ENCODE data around the gene ESF1.

Gene ESF1

DNA sequence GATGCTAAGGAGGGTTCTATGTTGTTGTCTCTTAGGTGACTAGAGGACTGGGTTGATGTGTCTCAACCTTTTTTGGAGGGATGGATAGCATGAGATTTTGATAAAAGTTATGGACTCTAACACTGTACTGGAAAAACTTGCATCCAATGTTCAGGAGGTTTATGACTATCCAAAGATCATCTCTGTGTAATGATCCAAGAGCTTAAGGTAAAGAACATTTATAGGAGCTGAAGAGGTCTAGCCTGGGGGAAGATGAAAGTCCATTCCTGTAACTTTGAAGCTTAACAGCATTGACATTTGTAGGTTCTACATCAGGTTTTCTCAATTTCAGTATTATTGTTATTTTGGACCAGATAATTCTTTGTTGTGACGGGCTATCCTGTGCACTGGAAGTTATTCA lies 48.9 kb downstream of the ESF1 start:
- TF ChIP-seq, protein P1, sequence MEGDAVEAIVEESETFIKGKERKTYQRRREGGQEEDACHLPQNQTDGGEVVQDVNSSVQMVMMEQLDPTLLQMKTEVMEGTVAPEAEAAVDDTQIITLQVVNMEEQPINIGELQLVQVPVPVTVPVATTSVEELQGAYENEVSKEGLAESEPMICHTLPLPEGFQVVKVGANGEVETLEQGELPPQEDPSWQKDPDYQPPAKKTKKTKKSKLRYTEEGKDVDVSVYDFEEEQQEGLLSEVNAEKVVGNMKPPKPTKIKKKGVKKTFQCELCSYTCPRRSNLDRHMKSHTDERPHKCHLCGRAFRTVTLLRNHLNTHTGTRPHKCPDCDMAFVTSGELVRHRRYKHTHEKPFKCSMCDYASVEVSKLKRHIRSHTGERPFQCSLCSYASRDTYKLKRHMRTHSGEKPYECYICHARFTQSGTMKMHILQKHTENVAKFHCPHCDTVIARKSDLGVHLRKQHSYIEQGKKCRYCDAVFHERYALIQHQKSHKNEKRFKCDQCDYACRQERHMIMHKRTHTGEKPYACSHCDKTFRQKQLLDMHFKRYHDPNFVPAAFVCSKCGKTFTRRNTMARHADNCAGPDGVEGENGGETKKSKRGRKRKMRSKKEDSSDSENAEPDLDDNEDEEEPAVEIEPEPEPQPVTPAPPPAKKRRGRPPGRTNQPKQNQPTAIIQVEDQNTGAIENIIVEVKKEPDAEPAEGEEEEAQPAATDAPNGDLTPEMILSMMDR (IDR thresholded peaks at IDR 0.05; ENCODE audit: low read depth, low read length): no peak
- in situ Hi-C loops (cut with HindIII; ENCODE audit: low sequenced_read_pairs): no loop called here
- H3K4me3 ChIP-seq (ENCODE audit: low read depth, low read length): no peak overlapping the region
- DNase-seq (ENCODE audit: low read depth, low spot score): no peak

DNA sequence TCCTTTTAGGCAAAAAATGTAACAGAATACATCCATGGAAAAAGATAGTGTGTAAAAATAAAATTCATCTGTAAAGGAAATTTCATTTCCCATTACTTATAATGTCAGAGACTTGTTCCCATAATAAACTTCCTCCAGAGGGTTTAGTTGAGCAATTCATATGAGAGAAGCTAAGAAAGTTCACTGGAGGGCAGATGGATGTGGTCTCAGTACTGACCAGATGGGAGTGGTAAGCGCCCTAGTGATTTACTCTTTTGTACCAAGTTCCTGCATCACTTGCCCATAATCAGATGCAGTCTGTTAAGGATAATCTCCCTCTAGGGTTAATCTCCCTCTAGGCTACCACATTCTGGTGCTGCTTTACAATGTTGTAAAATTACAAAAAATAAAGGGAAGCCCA lies 61.7 kb downstream of the ESF1 start:
- in situ Hi-C loops (cut with HindIII; ENCODE audit: low sequenced_read_pairs): no loop called here
- TF ChIP-seq, protein P1 (IDR thresholded peaks at IDR 0.05; ENCODE audit: low read depth, low read length): no peak
- DNase-seq (ENCODE audit: low read depth, low spot score): no peak
- H3K4me3 ChIP-seq (ENCODE audit: low read depth, low read length): no peak overlapping the region

DNA sequence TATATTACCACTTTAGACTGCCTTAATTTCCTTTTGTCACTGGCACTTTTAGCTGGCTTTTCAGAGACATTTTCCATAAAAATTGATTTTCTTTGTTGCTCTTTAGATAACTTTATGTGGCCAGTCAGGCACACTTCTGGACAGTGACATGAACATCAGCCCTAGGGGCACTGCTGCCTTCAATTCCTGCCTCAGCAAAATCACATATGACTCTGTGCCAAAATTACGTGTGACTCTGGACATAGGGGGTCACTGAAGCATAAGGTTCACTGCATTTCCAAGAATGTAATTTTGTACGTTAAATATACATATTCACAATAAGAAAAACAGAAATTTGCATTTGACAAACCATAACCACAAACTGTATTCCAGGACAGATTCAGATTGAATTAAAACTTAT lies 66.5 kb downstream of the ESF1 start:
- in situ Hi-C loops (cut with HindIII; ENCODE audit: low sequenced_read_pairs): no loop called here
- DNase-seq (ENCODE audit: low read depth, low spot score): no peak
- TF ChIP-seq, protein P1 (IDR thresholded peaks at IDR 0.05; ENCODE audit: low read depth, low read length): no peak
- no peak overlapping the region for H3K4me3 ChIP-seq (ENCODE audit: low read depth, low read length)

DNA sequence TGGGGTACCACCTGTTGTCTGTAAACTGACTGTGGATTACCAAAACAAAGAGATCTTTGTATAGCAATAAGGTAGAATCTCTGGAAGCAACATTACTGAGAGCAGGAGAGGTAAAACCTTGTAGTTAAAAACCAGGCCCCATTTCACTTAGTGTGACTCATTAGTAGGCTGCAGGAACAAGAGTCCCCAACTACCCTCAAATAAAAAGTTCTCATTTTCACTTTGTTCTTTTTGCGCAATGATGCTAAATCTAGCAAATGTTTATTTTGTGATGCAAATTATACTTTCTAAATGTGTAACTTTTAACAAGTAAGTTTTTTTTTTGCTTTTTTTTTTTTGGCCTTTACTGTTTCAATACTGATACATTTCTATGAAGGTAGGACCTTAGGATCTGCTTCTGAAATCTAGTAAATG lies 67.1 kb downstream of the ESF1 start:
- in situ Hi-C loops (cut with HindIII; ENCODE audit: low sequenced_read_pairs): no loop called here
- DNase-seq (ENCODE audit: low read depth, low spot score): no peak
- TF ChIP-seq, protein P1 (IDR thresholded peaks at IDR 0.05; ENCODE audit: low read depth, low read length): no peak
- H3K4me3 ChIP-seq (ENCODE audit: low read depth, low read length): no peak overlapping the region

DNA sequence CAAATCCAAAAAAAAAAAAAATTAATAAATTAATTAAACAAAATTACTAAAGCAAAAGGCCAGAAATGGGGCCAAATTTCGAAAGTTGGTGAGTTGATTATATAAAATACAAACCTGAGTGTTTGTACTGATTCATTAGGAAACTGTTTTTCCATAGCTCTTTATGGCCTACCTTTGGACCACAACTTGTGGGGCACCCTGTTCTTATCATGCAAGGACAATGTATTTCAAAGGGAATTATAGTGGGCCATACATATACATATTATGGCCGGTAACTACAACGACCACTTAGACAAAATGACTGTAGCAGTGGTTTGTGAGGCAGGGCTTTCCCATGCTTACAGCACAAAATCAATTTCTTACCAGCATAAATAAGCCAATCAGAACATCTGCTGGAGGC lies 69.5 kb downstream of the ESF1 start:
- DNase-seq (ENCODE audit: low read depth, low spot score): no peak
- no peak overlapping the region for H3K4me3 ChIP-seq (ENCODE audit: low read depth, low read length)
- TF ChIP-seq, protein P1 (IDR thresholded peaks at IDR 0.05; ENCODE audit: low read depth, low read length): no peak
- in situ Hi-C loops (cut with HindIII; ENCODE audit: low sequenced_read_pairs): no loop called here

DNA sequence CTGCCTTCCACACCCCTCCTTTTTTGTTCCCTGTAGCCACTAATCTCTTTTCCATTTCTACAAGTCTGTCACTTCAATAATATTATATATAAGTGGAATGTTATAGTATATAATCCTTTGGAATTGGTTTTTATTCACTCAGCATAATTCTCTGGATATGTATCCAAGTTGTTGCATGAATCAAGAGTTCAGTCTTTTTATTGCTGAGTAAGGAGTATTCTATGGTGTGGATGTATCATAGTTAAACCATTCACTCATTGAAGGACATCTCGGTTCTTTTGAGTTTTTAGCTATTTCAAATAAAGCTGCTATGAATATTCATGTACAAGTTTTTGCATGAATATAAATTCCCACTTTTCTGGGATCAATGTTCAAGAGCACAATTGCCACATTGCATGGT lies 76.5 kb downstream of the ESF1 start:
- TF ChIP-seq, protein P1 (IDR thresholded peaks at IDR 0.05; ENCODE audit: low read depth, low read length): no peak

DNA sequence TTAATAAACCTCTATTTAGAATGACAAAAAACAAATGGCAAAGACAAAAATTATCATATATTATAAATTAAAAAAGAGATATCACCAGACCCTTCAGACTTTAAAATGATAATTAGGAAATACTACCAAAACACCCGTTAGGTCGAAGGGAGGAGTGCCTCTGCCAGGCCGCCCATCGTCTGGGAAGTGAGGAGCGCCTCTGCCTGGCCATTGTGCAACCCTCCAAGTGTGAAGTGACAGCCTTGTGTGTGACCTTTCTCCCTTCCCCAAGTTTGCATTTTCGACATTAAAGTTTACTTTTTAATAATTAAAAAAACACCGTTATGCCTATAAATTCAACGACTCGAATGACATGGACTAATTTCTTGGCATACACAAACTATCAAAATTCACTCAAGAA lies 81.5 kb downstream of the ESF1 start:
- no peak for DNase-seq (ENCODE audit: low read depth, low spot score)
- in situ Hi-C loops (cut with HindIII; ENCODE audit: low sequenced_read_pairs): no loop called here
- no peak overlapping the region for H3K4me3 ChIP-seq (ENCODE audit: low read depth, low read length)
- TF ChIP-seq, protein P1 (IDR thresholded peaks at IDR 0.05; ENCODE audit: low read depth, low read length): no peak

More for the DNA sequence above, 76.5 kb downstream of the ESF1 start:
- no peak for DNase-seq (ENCODE audit: low read depth, low spot score)
- in situ Hi-C loops (cut with HindIII; ENCODE audit: low sequenced_read_pairs): no loop called here
- H3K4me3 ChIP-seq (ENCODE audit: low read depth, low read length): no peak overlapping the region

Measured in astrocyte of the spinal cord (primary cell).